HL-60/S4 (cell line): Measurements from ENCODE around the gene C6orf163.

Experiments
- in situ Hi-C: fragments of 300-500 bp; cut with MboI; formaldehyde crosslinking; loops from 2 replicates; pipeline ENCODE4 v1.14.3; 2022; ENCODE audit warnings: low sequenced_read_pairs

Gene C6orf163

DNA sequence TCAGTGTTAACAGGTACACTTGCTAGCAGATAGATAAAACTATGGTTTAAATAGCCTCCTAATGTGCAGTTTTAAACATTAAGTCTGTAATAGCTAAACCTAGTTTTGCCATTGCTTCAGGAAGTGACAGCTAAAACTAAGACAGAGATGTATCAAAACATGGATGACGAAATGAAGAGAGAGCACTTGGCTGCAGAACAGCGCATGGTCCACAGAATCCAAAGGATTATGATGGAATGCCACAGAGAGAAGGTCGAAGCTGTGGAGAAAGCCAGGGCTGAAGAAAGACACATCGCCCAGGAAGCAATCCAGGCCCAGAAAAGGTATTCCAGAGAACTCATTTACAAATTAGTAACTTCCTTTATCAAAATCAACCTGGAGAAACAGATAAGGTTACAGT is 11.6 kb downstream of the C6orf163 start:
- in situ Hi-C loops = no loop called here

DNA sequence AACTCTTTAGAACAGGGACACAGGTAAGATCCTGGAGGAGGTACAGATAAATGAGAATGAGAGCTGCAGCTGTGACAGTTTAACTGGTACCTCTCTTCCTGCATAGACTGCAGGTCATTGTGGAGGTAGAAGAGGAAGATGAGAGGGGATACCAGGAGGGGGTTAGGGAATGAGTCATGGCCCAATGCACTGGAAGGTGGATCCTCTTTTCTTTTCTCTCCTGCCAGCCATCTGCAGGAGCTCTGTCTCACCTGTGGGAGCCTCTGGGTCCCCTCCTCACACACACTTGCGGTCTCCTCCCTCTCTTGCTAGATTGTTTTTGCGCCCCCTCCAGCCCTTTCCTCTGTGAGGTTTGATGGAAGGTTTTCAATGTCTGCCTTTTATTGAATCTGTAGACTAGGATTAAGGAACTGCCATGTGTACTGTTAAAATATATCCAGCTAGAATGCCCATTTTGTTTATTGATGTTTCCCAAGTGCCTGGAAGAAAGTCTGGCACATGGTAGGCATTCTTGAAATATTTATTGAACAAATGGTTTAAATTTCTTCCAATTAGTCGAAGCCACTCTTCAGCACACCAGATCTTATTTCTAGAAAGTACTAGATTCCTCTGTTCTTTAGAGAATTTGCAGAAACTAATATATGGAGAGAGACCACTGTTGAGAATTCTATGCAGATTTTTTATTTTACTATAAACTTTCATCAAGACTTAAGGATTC is 13.0 kb downstream of the C6orf163 start:
- in situ Hi-C loops = no loop called here

DNA sequence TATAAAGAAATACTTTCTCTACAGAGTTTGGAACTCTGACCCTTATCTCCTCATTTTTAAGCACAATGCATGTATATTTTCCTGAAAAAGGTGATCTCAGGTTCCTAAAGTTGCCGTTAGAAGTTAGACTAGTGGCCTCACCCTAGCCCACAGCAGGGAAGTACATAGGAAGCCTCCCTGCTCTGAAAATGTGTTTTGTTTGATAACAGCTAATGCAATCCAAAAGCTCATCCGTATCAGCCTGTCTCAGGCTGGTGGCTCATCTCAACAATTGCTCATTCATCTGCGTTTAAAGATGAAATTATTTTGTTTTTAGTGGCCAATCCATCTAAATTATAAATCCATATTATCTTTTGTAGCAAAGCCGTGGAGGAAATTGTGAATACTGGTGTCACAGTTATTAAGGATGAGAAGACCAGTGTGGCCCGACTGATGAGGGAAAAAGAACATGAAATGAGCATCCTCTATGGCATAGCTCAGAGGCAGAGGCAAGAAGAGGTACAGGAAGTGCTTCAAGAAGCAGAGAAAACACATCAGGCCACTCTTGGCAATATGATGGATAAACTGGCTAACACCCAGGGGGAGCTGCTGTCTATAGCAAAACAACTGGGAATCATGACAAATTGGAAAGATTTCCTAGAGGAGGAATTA is 20.1 kb downstream of the C6orf163 start:
- in situ Hi-C loops = no loop called here

DNA sequence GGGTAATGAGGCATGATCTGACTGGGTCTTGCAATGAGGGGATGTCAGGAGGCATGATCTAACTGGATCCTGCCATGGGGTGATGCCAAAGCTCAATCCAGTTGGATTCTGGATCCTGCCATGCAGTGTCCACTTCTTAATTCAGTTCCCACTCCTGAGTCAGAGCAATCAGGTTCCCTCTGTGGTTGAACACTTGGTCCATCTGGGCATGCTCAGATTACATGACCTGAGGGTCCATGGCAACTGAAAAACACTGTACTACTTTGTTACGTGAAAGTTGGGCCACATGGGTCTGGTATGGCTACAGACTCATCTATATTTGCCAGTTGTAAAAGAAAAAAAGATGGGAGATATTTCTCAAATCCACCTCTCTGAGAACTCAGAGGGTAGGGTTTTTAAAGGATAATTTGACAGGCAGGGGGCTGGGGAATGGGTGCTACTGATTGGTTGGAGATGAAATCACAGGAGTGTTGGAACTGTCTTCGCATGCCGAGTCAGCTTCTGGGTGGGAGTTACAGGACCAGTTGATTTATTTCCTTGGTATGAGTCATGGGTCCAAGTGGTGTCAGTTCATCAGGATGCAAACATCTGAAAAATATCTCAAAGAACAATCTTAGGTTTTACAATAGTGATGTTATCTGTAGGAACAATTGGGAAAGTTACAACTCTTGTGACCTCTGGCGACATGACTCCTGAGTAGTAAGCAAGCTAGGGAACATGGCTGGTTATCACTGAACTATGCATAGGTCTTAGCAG is 21.6 kb downstream of the C6orf163 start:
- in situ Hi-C loops = no loop called here

DNA sequence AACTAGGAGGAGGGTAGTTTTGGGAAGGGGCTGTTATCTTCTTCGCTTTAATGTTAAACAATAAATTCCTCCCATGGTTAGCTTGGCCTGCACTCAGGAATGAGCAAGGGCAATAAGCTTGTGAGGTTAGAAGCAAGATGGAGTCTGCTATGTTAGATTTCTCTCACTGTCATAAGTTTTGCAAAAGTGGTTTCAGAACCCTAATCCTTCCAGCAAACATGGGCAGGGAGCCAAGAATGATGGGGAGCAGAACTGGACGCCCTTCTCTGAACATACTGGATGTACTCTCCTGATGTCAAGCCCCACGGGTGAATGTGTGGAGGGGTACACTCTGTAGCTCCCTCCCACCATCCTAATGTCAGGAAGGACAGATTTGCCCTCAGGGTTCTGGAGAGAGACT is 22.3 kb downstream of the C6orf163 start:
- in situ Hi-C loops = no loop called here

DNA sequence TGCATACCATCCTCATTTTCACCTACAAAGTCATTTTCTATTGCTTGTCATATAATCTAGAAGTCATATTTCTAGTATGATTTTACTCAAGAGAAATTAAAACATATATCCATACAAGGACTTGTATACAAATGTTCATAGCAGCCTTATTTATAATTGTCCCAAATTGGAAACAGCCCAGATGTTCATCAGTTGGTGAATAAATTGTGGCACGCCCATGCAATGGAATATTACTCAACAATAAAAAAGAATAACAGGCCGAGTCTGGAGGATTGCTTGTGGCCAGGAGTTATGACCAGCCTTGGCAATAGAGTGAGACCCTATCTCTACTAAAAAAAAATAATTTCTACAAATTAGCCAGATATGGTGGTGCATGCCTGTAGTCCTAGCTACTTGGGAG is 28.8 kb downstream of the C6orf163 start:
- in situ Hi-C loops = no loop called here

DNA sequence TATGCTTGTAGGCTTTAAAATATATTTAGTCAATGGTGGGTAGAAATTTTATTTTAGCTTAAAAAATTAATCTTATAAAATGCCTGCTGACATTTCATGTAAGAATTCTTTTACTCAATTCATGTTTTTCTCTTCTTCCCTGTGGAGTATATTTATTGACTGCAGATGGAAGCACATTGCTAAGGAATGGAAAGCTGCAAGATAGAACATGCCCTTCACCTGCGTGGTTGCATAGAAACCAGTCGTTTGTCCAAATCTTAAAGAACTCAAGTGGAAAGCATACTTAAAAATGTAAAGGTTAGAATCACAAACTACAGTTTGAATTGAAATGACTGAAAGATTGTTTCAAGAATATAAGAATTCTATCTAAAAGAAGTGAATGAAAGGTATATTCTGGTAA is 30.7 kb downstream of the C6orf163 start:
- in situ Hi-C loops = no loop called here

DNA sequence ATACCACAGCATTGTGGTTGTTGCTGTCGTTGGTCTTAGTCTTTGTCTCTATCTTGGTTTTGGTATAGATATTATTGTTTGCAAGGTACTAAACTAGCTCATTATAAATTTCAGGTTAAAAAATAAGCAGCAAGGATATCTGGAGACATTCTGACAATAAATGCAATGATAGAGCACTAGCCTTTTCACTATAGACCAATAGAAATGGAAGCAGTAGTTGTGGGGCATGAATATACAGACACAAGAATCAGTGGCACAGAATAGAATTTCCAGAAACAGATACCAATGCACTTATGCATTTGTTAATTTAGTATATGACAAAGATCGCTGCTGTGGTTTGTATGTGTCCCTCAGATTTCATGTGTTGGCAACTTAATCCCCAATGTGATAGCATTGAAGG is 32.0 kb downstream of the C6orf163 start:
- in situ Hi-C loops = no loop called here

DNA sequence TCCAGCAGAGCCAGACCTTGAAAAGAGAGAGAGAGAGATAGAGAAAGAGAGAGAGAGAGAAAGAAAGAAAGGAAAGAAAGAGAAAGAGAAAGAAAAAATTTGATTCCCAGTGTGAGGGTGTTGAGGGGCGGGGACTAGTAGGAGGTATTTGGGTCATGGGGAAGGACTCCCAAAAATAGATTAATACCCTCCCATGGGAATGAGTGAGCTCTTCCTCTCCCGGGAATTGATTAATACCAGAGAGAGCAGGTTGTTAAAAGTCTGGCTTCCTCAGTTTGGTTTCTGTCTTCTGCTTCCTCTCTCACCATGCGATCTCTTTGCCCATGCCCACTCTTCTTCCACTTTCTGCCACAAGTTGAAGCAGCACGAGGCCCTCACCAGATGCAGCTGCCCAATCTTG is 34.3 kb downstream of the C6orf163 start:
- in situ Hi-C loops = no loop called here

DNA sequence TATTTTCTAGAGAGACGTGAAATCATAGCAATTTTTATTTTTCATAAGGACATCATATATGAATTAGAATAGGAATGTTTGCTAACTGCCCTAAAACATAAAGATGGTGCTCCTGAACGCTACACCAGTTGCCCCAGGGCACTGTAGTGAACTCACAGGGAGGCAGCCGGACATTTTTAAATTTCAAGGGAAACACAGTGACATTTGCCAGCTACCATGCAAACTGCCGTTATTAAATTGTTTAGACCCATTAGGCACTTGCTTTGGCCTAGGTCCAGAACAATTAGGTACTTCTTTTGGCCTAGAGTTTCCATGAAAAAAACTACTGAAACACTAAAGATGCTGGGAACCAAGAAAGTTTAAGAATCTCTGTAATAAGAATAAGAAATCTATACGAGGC is 38.2 kb downstream of the C6orf163 start:
- in situ Hi-C loops = no loop called here

DNA sequence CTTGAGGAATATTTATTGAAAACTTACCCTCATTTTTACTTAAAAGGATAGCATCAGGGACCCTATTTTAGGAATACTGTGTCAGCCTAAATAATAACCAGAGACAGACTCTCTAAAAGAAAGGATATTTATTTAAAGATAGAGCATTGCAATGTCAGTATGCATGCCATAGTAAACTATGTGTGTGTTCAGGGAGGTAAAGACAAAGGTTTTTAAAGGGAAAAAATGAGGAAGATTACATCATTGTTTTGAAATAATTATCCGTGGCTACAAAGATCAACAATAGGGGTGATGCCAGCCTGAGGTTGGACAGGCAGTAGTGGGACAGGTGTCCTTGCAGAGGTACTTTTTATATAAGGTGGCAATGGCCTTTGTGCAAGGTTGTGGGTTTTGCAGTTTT is 39.4 kb downstream of the C6orf163 start:
- in situ Hi-C loops = no loop called here

DNA sequence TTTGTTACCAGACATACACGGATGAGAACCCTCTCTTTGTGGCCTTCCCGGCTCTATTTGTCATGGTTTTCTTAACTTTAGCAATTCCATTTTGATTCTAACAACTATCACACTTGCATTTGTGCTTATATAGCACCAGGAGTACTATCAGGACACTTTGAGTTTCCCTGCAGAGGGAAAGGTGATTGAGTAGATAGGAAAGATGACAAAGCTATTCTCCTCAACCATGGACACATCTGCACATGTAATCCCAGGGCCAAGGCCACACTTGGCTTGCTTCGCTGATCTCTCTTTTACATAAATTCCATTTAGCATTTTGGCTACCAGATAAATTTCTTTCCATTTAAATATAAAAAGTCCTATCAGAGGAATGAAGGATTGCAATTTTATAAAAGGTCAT is 39.8 kb downstream of the C6orf163 start:
- in situ Hi-C loops = no loop called here

DNA sequence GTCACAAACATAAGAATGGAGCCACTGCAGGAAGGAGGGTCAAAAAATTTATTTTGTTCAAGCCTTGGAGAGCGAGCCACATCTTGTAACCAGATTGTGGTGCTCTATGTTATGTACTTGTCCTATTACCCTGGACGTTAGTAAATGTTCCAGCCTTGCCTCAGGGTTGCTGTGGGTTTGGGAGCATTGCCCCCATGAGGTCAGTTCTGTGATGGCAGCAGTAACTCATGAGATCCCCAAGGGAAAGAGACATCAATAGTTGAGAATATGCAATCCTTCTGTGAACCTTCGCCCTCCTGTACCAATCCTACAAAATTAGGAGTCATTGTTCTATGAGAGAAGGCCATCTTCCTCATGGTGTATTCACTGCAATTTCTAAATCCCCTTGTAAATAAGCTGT is 46.7 kb downstream of the C6orf163 start:
- in situ Hi-C loops = no loop called here

DNA sequence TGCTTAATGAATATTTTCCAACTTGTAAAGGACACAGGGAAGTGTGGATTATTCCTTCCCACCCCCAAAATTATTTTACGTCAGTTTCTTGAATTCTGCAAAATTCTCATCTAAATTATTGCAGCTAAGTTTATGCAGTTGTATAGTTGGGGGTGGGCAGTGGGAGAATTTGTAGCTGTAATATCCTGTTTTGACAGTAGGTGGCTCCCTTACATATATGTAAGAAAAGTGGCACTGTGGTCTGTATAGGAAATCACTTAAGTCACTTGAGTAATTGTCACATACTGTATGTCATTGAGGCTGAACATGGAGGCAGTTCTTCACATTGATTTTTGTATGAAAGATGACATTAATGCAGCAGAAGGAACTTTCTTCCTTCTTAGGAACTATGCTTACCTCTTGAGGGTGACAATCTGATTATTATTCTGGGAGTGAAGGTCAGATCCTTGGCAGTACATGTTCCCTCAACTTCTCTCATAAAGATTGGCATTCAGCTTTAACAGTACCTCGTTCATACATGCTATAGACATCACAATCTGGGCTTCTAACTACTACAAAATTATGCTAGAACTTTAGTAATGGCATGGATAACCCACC is 48.5 kb downstream of the C6orf163 start:
- in situ Hi-C loops = no loop called here

DNA sequence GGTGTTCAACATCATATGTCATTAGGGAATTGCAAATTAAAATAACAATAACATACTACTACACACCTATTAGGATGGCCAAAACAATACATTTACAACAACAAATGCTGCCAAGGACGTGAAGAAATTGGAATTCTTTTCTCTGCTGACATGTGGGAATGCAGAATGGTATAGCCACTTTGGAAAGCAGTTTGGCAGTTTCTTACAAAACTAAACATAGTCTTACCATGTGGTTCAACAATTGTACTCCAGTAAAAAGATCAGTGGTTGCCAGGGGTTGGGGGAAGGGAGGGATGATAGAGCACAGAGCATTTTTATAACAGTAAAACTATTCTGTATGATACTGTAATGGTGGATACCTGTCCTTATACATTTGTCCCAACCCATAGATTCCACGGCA is 50.8 kb downstream of the C6orf163 start:
- in situ Hi-C loops = no loop called here

DNA sequence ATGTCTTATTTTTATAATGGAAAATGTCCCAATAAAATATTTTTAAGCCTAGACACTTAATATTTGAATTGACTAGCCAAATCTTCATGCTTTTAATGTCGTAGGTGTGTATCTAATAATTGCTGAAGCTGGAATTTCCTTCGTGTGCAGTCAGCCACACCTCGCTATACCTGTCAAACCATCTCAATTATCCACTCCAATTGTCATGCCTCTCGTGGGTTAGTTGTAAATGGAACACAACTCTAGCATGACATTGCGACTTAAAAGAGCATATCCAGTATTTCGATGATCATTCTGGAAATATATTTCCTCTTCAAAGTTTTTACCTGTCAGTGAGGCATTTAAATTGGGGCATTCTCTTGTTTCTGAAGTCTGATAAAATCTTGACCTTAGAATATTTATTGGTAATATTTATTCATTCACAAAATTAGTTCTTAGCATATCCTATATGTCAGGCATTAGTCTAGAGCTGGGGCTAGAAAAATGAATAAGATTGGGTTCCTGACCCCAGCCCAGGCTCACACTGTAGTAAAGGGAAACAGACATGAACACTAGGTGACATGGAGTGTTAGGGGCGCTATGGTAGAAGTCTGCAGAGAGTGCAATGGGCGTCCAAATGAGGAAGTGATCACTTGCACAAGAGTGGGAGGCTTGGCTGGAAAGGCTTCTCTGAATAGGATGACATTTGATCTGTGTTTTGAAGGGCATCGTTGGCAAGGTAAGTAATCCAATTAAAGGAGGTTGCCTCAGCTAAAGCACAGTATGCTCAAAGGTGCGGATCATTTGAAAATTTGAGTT is 52.2 kb downstream of the C6orf163 start:
- in situ Hi-C loops = no loop called here

DNA sequence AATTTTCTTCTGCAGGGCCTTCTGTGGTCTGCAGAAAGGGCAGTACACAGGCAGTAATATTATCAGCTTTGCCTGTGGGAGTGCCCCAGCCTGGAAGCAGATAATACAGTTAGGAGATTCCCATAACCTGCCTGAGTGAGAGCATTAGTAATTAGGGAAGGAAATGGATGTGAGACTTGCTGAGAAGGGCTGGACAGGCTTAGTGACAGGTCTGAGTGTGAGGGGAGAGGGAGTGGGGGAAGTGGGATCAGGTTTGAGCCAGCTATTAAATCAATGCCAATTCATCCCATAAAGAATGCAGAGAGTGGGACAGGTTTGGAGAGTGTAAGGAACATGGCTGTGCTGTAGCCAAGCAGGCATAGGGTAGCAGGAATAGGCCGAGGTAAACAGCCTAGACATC is 53.0 kb downstream of the C6orf163 start:
- in situ Hi-C loops = no loop called here

DNA sequence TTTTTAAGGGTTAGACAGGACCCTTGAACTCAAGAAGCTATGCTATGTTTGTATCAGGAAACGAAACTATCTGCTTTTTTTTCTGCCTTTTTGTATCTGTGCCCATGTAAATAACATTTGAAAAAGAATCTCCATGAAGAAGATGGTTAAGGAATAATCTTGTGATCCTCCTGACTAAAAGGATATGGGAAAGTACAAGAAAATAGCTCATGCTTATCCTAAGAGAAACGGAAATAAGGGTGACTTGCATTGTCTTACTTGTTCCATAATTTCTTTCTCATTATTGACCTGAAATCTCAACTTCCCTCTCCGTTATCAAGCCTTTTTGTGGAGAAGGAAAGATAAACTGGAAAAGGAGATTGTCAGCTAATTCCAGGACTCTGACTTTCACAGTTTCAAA is 57.2 kb downstream of the C6orf163 start:
- in situ Hi-C loops = no loop called here

DNA sequence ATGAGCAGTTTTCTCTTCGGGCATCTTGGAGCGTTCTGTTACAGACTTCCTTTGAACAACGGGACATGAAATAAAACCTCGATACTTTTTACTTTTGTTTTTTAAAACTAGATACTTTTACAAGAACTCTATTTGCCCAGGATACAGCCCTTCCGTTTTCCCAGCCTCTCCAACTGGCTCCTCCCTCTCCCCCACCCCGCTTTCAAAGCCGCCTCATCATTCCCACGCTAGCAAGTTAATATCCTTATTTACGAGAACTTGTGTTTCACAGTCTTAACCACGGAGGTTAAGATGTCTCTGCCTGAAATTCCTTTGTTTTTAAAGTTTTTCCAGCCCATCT is 62.9 kb downstream of the C6orf163 start:
- in situ Hi-C loops = no loop called here

DNA sequence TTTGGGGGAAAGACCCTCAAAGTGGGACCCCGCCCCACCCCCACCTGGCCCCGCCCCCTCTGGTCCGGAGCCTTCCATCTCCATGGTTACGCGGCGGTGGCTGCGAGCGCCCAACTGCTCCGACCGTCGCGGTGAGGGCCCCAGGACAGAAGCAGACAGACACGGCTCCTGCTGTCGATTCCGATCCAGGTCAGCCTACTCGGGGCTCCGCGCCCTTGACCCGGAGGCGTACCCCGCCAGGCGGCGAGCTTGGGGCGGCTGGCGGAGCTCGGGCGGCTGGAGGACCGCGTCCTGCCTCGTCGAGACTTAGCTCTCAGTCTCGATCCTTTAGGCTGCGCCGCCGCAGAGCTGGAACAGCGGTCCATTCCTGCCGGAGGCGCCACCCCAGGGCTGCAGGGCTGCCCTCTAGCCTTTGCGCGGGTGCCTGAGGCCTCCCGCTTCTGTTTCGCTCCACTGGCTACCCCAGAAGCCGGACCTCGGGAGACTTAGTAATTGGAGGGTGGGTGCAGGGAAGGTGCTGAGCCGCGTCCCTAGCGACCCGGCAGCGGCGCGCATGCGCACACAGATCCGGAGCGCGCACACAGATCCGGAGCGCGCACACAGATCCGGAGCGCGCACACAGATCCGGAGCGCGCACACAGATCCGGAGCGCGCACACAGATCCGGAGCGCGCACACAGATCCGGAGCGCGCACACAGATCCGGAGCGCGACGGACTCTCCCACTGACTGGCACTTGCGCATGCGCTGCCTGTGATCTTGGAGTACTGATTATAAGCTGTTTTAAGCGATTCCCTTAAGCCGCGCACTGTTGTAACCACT is 63.5 kb downstream of the C6orf163 start, which contains the start of gene CFAP206:
CFAP206 (plus strand) TSS at position 72 of the 820 bp plus-strand sequence. CDS start 1,868 bp downstream, outside the sequence.
- in situ Hi-C loops = no loop called here
